Tibial nerve (tissue), 4 donors: ENCODE measurements around the gene CLDND1.

Experiments used
- CTCF ChIP-seq, 5 experiments: fragments of 200-600 bp in 3 of 5; fragments of 450-650 bp in 2 of 5; sonication (generic) in 3 of 5; IDR thresholded peaks; one replicate each; pipeline ENCODE4 v1.5.1; 2016 to 2019; ENCODE audit warnings: antibody characterized with exemption in 5 of 5, mild to moderate bottlenecking in 3 of 5, moderate library complexity in 2 of 5
- EP300 ChIP-seq, 2 donors: sonication (generic); formaldehyde crosslinking; IDR thresholded peaks; one replicate each; pipeline ENCODE4 v1.6.1; 2017; ENCODE audit warnings: antibody characterized with exemption in 2 of 2, mild to moderate bottlenecking in 1 of 2
- POLR2A ChIP-seq, 2 donors: fragments of 450-650 bp; IDR thresholded peaks; one replicate each; pipeline ENCODE4 v1.6.1; 2017; ENCODE audit warnings: antibody characterized with exemption in 2 of 2, mild to moderate bottlenecking in 2 of 2, moderate library complexity in 2 of 2

- no peak for TF ChIP-seq CTCF (IDR thresholded peaks at IDR 0.05)
- TF ChIP-seq POLR2A (IDR thresholded peaks at IDR 0.05): no peak
- no peak for TF ChIP-seq EP300 (IDR thresholded peaks at IDR 0.05)
Measured at GRCh38 chr3:98568402-98568801, 45.7 kb upstream of the CLDND1 start.
